ENCODE measurements around the gene C1orf167.

The C1orf167 gene, protein sequence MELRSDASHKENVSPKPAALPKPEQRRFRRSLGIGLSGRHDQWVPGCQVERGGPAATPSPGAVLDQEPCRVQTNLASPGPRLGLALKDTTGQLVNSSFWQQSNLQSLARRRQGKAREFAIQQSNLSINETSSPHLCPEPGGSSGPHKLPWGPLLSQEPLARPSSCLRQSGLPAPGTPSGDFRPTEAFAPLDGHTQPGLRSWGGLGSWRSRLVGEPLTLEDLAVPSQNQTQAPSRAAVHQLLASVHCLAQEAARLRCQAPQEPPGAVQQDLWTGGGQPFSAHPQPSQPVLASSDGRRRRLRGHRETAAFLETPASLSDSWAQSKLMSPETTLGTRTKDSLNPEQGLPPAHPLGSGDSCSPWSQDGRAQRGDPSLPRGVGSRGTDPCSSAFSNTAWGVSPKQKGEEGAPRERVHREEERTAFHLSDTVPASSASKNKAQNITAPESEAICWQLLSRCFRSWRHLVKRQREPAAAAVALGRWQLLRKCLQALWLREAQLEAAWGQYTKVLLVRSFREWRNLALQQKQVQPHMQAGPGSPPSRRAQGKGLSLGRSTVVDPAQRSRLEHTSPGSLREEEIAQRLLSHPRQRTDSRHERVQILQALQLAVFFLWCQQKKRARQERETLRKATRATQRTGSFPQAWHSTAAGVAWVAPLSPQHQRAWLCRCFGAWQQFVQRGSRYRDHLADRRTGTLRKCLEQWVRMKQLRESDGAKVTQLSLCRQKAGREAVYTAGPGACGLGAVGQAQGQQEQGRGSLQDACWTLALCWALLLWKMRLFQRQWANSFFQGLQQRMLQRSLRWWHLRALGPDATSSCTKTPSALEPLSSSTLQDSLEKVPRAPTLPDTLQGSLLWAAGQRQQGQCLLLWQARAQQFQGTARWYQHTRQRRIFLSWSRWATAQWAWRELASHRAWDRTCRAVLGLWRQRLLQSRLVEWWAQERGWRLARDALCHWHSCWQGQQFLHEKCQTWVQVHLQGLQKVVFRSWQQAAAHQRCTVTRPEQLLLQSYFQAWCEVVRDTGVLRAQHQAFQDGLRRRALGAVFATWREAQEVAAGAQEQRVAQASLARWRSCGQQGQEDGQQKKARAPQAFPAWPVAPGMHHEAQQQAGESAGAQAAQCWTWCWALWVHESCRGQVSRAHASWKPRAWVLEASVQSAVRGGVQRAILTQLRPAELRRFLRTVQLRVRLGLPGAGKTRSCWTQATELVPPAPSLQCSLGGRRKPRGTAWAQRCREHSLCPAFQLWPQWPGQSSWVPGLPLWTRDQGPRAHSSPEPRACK (N-terminal part only)

DNA sequence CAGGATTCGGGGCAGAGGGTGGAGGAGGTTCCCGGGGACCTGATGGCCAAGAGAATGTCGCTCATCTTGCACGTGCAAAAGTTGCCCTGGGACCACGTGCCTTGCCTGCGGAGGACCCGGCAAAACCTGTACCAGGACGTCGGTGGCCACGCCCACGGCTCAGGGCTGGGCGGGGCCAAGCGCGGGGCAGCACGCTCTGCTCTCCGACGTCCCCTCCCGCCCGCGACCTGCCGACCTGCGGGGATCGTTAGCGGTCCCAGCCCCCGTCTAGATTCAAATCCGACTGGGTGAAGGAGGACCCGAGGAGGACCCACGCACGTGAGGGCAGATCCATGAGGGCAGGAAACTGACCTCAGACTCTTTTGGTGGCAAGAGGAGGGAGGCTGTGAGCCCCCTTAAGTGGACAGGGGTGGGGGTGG lies at the start of gene C1orf167:
Gene C1orf167 (plus strand): TSS at position 206 of the 419 bp plus-strand sequence. CDS start 2,208 bp downstream, outside the sequence.
- in situ Hi-C loops (cut with MboI; ENCODE audit: low sequenced_read_pairs), result no loop called here

DNA sequence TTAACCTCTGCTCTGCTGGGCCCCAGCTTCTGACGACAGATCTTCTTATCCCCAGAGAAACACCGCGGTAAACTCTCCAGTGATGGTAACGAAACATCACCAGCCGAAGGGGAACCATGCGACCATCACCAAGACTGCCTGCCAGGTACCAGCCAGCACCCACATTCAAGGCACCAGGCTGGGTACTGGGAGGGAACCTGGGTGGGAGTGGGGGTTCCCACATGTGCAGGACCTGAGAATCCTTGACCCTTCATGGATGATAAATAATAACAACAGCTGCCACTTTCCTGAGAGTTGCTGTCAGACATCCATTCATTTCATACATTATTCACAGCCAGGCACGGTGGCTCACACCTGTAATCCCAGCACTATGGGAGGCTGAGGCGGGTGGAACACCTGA lies 49.7 kb upstream of the C1orf167 start:
- in situ Hi-C loops (cut with MboI; ENCODE audit: low sequenced_read_pairs), result no loop called here

DNA sequence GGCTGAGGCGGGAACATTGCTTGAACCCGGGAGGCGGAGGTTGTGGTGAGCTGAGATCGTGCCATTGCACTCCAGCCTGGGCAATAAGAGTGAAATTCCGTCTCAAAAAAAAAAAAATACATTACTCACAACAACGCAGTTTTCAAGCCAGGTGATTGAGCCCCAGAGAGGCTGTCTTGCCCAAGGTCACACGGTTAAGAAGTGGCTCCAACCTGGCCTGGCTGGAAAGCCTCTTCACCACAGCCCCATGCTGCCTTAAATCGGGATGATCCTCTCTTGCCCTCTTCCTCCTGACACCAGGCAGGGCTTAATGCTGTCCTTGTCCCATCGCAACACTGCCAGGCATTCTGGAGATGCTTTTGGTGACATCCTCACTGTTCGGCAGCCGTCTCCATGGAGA lies 48.9 kb upstream of the C1orf167 start:
- in situ Hi-C loops (cut with MboI; ENCODE audit: low sequenced_read_pairs), result no loop called here

DNA sequence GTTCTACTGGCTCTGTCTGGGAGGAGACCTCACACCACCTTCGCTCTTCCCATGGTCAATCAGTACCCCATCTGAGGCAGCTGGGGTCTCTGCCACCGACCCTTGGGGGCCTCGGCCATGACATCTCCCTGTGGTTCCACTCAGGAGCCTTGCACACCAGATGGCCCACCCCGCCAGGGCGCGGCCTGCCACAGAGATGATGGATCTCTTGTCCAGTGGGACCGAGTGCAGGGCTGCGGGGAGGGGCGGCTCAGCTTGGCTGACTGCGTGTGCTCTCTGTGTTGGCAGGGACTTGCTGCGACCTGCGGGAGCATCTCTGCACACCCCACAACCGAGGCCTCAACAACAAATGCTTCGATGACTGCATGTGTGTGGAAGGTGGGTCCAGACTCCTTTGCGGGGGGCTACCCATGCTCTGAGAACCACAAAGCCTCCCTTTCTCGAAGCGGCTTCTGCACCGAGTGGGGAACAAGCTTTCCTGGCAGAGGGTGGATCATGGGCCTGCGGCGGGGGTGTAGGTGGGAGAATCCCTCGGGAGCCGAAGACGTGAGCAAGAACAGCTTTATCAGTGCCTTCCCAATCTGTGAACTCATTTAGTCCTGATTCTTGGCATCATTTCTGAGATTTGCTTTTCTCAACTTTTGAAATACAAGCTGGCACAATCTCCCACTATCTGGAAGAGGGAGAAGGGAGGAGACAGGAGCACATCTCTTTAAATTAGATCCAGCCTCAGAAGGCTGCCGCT lies 47.0 kb upstream of the C1orf167 start:
- in situ Hi-C loops (cut with MboI; ENCODE audit: low sequenced_read_pairs), result loop anchor here (5.0 kb wide), 1 partner anchor 53 kb away; the partner anchor contains the start of gene FBXO6

DNA sequence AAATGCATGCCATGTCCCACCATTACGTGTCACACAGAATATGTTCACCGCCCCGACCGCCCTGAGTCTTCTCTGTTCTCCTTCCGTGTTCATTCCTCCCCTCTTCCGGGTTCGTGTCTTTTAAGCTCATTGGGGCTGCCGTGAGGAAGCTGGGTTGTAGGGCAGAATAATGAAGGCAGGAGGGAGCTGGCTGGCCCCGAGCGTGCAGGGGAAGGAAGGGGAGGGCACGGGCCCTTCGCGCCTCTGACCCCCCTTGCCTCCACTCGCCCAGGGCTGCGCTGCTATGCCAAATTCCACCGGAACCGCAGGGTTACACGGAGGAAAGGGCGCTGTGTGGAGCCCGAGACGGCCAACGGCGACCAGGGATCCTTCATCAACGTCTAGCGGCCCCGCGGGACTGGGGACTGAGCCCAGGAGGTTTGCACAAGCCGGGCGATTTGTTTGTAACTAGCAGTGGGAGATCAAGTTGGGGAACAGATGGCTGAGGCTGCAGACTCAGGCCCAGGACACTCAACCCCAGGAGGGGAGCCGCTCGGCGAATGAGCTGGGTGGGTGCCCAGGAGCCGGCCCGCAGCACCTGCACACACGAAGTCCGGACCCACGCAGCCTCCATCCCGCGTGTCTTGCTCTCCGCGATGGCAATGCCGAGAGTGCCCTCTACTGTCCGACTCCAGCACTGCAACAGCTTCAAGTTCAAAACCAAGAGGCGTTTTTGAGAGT lies 42.5 kb upstream of the C1orf167 start:
- in situ Hi-C loops (cut with MboI; ENCODE audit: low sequenced_read_pairs), result loop anchor here (5.0 kb wide), 1 partner anchor 57 kb away; the partner anchor contains the start of gene FBXO6

DNA sequence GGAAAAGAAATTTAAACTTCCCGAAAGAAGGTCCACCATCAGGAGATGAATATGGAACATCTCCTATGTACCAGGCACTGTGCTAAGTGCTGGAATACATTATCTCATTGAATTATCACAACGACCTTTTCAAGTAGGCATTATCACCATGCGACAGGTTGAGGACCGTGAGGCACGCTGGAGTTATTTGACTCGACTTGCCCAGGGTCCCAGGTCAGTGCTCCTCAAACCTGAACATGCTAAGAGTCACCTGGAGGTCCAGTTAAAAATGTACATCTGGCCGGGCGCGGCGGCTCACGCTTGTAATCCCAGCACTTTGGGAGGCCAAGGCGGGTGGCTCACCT lies 42.0 kb upstream of the C1orf167 start:
- in situ Hi-C loops (cut with MboI; ENCODE audit: low sequenced_read_pairs), result no loop called here

DNA sequence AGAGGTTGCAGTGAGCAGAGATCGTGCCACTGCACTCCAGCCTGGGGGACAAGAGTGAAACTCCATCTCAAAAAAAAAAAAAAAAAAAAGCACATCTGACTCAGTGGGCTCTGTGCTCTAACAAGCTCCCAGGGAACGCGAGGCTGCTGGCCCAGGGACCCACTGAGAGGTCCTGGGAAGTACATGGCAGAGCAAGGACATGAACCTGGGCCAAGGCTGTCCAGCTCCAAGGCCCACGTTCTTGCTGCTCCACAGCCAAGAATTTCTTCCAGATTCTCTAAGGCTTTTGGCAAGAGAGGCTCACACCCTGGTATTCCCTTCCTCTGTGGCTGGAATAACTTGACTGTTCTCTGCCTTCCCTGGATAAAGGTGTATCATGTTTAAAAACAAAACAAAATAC lies 41.5 kb upstream of the C1orf167 start:
- in situ Hi-C loops (cut with MboI; ENCODE audit: low sequenced_read_pairs), result no loop called here

DNA sequence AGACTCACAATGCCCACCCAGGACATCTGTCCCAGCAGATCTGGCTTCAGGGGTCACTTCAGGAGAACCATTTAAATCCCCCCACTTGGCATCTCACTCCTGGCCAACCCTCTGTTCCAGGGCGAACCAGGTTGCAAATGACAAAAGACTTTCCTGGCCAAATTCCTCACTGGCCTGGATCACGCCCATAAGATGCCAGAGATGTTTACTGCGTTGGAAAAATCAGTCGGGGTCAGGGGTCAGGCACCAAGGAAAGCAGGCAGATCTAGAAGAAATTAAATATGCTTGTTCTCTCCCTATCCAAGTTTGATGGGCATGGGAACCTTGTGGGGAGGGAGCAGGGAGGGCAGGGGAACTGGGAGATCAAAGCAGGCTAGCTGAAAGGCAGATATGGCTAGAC lies 40.7 kb upstream of the C1orf167 start:
- in situ Hi-C loops (cut with MboI; ENCODE audit: low sequenced_read_pairs), result no loop called here

DNA sequence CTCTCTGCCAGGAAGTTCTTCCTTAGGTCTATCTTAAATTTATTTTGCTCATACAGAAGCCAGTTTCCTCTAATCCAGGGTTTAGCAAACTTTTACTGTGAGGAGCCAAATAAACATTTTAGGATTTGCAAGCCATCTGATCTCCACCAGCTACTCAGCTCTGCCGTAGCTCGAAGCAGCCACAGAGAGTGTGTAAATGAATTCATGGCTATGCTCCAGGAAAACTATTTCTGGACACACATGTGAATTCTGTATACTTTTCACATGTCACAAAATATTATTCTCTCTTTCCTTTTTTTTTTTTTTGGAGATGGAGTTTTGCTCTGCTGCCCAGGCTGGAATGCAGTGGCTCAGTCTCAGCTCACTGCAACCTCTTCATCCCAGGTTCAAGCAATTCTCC lies 39.5 kb upstream of the C1orf167 start:
- in situ Hi-C loops (cut with MboI; ENCODE audit: low sequenced_read_pairs), result no loop called here

DNA sequence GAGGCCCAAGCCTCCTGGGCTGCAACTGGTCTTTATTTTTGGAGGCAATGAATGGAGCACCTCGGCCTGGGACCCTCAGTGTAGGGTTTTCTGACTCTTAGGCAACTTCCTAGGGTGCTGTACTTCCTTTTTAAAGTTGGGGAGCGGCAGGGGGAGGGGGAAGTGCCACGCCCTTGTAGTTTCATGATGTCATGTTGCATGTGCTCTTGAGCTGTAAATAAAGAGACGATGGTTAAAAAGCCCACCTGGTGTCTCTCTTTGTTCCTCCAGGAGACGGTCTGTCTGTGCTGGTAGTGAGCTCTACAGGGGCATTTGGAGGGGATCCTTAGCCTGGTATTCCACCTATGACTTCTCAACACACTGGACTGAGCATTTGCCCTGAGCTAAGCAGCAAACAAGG lies 36.4 kb upstream of the C1orf167 start:
- in situ Hi-C loops (cut with MboI; ENCODE audit: low sequenced_read_pairs), result no loop called here

DNA sequence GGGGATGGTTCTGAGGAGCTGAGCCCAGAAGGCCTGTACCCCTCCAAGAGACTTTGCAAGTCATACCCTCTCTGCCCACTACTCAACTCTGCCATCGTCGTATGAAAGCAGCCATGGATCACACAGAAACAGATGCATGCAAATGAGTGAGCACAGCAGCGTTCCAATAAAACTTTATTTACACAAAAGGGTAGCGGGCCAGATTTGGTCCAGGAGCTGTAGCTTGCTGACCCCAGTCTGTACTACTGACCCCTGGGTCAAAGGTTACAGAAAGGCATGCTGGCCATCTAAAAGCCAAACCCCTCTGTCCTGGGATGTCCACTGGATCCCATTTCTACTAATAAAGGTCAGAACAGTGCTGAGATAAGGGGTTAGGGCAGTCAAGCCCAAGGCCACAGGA lies 34.9 kb upstream of the C1orf167 start:
- in situ Hi-C loops (cut with MboI; ENCODE audit: low sequenced_read_pairs), result no loop called here

DNA sequence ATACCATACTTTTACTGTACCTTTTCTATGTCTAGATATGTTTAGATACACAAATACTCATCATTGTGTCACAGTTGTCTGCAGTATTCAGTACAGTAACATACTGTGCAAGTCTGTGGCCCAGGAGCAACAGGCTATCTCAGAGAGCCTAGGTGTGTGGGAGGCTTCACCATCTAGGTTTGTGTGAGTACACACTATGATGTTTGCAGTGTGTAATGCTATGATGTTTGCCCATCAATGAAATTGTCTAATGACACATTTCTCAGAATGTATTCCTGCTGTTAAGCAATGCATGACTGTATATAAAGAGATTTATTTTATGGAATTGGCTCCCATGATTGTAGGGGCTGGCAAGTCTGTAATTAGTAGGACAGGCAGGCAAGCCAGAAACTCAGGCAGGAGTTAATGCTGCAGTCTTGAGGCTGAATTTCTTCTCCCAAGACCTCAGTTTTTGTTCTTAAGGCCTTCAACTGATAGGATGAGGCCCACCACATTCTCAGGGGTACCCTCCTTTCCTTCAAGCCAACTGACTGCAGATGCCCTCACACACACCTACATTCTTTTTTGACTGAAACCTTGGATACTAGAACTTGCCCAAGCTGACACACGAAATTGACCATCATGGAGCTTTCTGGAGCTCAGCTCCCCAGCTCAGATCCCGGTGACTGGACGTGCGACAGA lies 33.7 kb upstream of the C1orf167 start:
- in situ Hi-C loops (cut with MboI; ENCODE audit: low sequenced_read_pairs), result no loop called here

DNA sequence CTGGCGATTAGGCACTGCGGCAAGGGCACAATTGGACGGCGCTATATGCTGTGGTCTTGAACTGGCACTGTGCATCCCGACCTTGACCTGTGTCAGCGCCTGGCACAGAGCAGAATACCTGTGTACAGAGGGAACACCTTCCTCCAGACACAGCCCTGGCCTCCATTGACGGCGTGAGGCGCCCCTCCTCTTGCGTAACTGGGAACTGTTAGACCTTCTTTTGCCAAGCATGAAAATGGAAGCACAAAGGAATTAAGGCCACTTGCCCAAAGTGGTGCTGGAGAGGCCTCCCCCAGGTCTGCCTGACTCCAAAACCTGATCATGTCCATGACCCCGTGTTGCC lies 32.9 kb upstream of the C1orf167 start:
- in situ Hi-C loops (cut with MboI; ENCODE audit: low sequenced_read_pairs), result no loop called here

DNA sequence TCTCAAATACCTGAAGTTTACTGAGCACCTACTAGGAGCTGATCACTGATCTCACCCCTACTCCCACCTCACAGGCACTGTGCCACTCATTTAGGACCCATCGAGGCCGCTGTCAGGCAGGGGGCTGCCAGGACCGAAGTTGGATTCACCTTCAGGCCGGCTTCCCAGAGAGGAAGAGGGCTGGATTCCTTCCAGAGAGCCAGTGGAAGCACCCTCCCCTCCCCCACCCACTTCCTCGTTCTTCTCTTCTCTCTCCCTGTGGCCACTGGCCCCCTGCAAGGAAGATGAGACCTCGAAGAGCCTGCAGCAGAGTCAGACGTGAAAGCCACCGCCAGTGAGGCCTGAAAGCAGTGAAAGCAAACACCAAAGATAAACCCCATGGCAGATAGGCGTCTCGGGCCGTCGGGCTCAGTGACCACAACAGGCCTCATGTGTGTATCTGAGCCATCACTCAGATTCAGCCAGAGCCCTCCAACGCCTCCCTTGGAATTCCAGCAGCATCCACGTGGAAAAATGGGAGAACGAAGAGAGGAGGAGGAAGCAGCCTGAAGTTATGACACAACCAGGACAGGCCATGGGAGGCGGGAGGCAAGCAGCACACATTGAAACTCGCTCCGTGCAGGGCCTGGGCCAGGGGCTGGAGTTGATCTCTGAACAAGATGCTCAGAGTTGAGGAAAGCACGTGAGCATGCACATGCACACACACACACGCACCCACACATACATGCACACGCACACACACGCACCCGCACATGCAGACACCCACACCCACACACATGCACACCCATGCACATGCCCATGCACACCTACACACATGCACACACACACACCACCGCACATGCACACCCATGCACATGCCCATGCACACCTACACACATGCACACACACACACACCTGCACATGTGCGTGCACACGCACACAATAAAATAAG lies 32.2 kb upstream of the C1orf167 start:
- in situ Hi-C loops (cut with MboI; ENCODE audit: low sequenced_read_pairs), result no loop called here

DNA sequence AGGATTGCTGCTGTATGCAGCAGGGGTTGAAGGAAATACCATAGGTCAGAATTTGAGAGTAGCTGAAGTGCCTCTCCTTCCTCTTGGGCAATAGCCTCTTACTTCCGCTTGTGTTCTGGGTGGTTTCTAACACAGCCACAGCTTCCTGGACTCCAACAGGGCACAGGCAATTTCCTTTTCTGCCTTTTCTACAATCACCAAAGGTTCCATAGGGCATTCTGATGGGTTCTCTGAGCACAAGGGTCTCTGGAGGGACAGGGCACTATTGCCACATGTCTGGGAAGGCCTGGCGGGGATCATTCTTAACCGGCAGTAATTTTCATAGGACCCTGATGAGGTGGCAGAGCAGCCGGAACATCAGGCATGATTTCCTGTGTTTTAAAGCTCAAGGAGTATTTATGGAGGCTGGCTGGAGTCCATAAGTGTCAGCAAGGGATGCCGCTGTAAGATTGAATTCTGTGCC lies 31.5 kb upstream of the C1orf167 start:
- in situ Hi-C loops (cut with MboI; ENCODE audit: low sequenced_read_pairs), result no loop called here

DNA sequence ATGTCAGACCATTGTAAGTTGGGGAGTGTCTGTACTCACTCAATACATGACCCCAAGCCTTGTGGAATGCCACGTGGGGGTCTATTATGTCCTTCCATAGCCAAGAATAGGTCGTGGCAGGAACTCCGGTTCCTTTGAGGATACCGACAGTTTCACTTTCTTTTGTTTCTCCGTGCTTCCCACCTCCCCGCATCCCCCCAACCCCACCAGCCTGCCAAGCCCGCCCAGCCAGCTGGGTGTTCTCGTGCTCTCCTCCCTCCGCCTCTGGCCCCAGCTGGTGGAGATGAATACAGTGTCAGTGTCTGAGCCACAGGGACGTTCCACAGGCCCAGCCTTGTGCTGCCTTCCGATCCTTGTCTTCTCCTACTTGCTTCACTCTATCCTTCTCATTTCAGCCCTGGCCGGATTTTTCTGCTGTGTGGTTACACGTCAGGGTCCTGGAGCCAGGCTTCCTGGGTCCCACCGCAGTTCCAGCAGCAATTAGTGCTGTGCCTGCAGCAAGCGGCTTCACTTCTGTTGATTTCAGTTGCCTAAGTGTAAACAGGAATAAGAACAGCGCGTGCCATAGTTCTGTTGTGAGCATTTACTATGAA lies 30.2 kb upstream of the C1orf167 start:
- in situ Hi-C loops (cut with MboI; ENCODE audit: low sequenced_read_pairs), result no loop called here

DNA sequence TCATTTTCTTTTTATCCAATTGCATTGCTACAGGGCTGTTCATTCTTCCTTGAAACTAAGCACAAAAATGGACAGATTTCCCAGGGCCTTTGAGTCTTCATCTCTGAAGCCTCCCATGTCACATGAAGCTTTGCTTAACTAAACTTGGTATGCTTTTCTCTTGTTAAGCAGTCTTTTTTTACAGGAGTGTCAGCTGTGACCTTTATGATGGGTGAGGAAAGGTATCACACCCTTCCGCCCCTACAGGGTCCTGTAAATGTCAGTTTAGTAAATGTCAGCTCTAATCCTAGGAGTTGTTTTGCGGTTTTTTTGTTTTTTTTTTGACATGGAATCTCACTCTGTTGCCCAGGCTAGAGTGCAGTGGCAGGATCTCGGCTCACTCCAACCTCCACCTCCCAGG lies 28.7 kb upstream of the C1orf167 start:
- in situ Hi-C loops (cut with MboI; ENCODE audit: low sequenced_read_pairs), result no loop called here

DNA sequence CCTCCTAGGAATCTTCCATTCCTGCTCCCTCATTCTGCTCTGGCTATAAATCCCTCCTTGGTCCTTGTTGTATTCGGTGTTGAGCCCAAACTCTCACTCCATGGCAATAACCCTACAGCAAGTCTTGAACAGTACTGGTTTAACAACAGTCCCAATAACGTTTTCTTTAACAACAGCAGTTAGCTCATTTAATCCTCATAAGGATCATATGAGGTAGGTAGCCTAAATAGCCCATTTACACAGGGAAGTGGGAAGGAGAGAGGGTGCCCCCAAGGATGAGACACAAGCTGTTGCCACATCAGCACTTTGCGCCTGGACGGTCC lies 26.5 kb upstream of the C1orf167 start:
- in situ Hi-C loops (cut with MboI; ENCODE audit: low sequenced_read_pairs), result no loop called here
